Measurements from ENCODE around the gene ZNF644.

The ZNF644 gene

DNA sequence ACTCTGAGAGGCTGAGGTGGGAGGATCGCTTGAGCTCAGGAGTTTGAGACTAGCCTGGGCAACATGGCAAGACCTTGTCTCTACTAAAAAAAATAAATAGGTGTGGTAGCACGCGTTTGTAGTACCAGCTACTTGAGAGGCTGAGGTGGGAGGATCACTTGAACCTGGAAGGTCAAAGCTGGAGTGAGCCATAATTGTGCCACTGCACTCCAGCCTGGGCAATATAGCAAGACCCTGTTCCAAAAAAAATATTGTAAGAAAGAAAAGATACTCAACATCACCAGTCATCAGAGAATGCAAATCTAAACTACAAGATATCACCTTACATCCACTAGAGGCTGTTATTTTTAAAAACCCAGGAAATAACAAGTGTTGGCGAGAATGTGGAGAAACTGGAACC is 32.5 kb downstream of the ZNF644 start:
- no peak for DNase-seq (ENCODE audit: low read depth in 3 of 3, low spot score in 1 of 3)

DNA sequence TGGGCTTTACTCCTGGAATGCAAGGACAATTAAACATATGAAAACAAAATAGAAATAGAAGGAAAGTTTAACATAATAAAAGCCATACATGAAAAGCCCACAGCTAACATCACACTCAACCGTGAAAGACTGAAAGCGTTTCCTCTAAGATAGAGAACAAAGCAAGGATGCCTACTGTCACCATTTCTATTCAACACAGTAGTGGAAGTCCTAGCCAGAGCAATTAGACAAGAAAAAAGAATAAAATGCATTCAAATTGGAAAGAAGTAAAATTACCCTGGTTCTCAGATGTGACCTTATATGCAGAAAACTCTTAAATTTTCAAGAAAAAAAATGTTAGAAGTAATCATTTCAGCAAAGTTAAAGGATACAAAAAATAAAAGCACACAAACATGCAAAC is 34.0 kb downstream of the ZNF644 start:
- DNase-seq (ENCODE audit: low read depth in 3 of 3, low spot score in 1 of 3) = no peak

GRCh38 chr1:90986953-90987352 is 34.9 kb downstream of the ZNF644 start:
- no peak for DNase-seq (ENCODE audit: low read depth in 3 of 3, low spot score in 1 of 3)

- no peak for DNase-seq (ENCODE audit: low read depth in 3 of 3, low spot score in 1 of 3)
Observed at GRCh38 chr1:90977522-90977921, 44.3 kb downstream of the ZNF644 start.

- no peak for DNase-seq (ENCODE audit: low read depth in 3 of 3, low spot score in 1 of 3)
Observed at GRCh38 chr1:90973897-90974798, 47.7 kb downstream of the ZNF644 start.

GRCh38 chr1:90970208-90970607 is 51.6 kb downstream of the ZNF644 start:
- DNase-seq (ENCODE audit: low read depth in 3 of 3, low spot score in 1 of 3) = no peak

- DNase-seq (ENCODE audit: low read depth in 3 of 3, low spot score in 1 of 3) = no peak
Observed at GRCh38 chr1:90969241-90969640, 52.6 kb downstream of the ZNF644 start.

- DNase-seq (ENCODE audit: low read depth in 3 of 3, low spot score in 1 of 3) = no peak
Observed at GRCh38 chr1:90964444-90965035, 57.3 kb downstream of the ZNF644 start.

DNA sequence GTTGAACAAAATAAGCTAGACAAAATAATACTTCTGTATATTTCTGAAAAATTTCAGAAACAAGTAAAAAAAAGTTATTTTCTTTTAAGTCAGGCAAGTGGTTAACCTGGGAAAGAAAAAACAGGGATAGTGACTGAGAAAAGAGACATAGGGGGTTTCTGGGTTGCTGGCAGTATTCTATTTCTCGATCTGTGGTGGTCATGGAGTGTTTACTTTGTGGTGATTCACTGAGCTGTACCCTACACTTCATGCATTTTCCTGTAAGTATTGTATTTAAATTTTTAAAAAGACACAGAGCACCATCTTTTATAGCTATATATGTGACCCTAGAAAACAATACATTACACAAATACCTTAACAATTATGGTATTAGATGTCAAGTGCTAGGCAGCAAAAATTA is 58.2 kb downstream of the ZNF644 start:
- DNase-seq (ENCODE audit: low read depth in 3 of 3, low spot score in 1 of 3) = no peak

DNA sequence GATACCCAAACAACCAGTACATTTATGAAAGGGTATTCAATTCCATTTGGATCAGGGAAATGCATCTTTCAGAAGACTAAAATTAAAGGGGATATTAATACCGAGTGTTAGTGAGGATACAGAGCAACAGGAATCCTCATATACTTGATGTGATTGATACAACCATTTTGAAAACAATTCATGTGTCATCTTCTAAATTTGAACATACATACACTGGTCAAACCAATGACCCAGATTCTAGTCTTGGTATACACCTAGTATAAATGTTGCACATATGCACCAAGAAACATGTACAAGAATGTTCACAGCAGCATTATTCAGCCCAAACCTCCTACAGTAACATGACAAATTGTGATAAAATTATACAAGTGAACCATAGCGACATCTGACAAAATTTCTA is 58.6 kb downstream of the ZNF644 start:
- no peak for DNase-seq (ENCODE audit: low read depth in 3 of 3, low spot score in 1 of 3)

GRCh38 chr1:90959352-90960206 is 62.3 kb downstream of the ZNF644 start:
- DNase-seq (ENCODE audit: low read depth in 3 of 3, low spot score in 1 of 3) = no peak

GRCh38 chr1:90957497-90957896 is 64.3 kb downstream of the ZNF644 start:
- DNase-seq (ENCODE audit: low read depth in 3 of 3, low spot score in 1 of 3) = no peak

GRCh38 chr1:90955769-90956168 is 66.1 kb downstream of the ZNF644 start:
- DNase-seq (ENCODE audit: low read depth in 3 of 3, low spot score in 1 of 3) = no peak

- DNase-seq (ENCODE audit: low read depth in 3 of 3, low spot score in 1 of 3) = no peak
Observed at GRCh38 chr1:90952906-90953305, 68.9 kb downstream of the ZNF644 start.

GRCh38 chr1:90951009-90951408 is 70.8 kb downstream of the ZNF644 start:
- DNase-seq (ENCODE audit: low read depth in 3 of 3, low spot score in 1 of 3) = no peak

- no peak for DNase-seq (ENCODE audit: low read depth in 3 of 3, low spot score in 1 of 3)
Observed at GRCh38 chr1:90948301-90948700, 73.5 kb downstream of the ZNF644 start.

- no peak for DNase-seq (ENCODE audit: low read depth in 3 of 3, low spot score in 1 of 3)
Observed at GRCh38 chr1:90946630-90947029, 75.2 kb downstream of the ZNF644 start.

DNA sequence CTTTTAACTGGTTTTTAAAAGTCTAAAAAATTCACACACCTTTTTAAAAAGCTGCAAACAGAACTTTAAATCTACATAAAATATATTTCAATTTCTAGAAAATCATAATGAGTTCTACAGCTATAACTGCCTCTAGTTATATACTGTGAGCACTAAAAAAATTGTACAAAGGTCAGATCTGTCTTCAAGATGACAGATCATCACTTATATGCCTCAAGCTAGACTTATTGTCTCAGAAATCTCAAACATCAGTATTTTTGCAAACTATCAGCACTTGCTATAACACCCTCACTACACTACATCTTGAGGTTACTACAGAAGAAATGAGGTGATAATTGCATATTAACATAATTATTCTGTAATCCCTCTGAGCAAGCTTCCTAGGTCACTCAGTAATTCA is 76.5 kb downstream of the ZNF644 start:
- no peak for DNase-seq (ENCODE audit: low read depth in 3 of 3, low spot score in 1 of 3)

DNA sequence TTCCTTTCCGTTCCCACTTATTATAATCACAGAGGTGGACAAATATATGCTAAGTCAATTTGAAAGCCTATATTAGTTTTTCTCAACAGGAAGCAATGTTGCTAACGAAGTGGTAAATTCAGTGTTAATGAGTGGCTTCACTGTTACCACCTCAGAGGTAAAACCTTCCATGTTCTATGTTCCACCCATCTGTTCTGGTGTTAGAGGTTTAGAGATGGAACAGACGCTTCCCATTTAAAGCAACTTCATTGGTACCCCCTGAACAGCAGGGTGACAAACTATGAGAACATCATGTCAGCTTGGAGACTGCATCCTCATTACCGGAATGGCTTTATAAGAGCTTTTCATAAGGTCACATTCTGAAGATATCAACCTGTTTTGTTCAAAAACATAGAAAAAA is 77.9 kb downstream of the ZNF644 start:
- DNase-seq (ENCODE audit: low read depth in 3 of 3, low spot score in 1 of 3) = no peak

GRCh38 chr1:90940746-90941145 is 81.1 kb downstream of the ZNF644 start:
- no peak for DNase-seq (ENCODE audit: low read depth in 3 of 3, low spot score in 1 of 3)

DNA sequence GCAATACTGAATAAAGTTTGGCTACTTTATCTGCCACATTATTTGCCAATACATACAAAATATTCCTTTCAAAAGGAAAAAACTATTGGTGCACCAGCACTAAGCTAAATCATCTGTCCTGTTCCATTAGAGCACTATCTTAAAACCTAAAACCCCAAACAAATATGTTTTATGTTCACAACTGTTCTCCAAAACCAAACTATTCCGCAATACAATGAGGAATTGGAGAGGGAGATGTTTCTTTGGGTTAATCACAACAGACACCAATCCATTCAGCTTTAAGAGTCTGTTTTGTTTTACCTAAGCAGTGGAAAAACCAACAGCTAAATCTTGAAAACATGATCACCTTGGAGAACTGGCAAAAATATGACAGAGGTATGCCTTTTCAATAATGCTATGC is 85.1 kb downstream of the ZNF644 start:
- no peak for DNase-seq (ENCODE audit: low read depth in 3 of 3, low spot score in 1 of 3)

GRCh38 chr1:90936061-90936460 is 85.8 kb downstream of the ZNF644 start:
- DNase-seq (ENCODE audit: low read depth in 3 of 3, low spot score in 1 of 3) = no peak

Measured in stimulated activated CD4-positive, alpha-beta T cell treated with anti-CD3 and anti-CD28 coated beads, TNF-alpha, amount 100 ng/mL, for 1 hour (primary cell).